ENCODE data around the gene CCNB1. TPM values are rescaled to one million over a fixed set of nuclear protein-coding genes. Genes with fewer than 3 reads are reported as not detected.
"Not testable (repeated sequence)": the region's sequence is repeated elsewhere in the genome, so short reads cannot be mapped to it uniquely, and the experiment has no call there.

Gene CCNB1
- 8.1 TPM for total RNA-seq

- peak; percentile 98 for DNase-seq (ENCODE audit: low spot score)
These were observed at the start of gene CCNB1 for GRCh38 chr5:69166686-69167492. Gene CCNB1 (plus strand): TSS chr5:69167150. CDS start chr5:69167263, 113 bp downstream.

DNA sequence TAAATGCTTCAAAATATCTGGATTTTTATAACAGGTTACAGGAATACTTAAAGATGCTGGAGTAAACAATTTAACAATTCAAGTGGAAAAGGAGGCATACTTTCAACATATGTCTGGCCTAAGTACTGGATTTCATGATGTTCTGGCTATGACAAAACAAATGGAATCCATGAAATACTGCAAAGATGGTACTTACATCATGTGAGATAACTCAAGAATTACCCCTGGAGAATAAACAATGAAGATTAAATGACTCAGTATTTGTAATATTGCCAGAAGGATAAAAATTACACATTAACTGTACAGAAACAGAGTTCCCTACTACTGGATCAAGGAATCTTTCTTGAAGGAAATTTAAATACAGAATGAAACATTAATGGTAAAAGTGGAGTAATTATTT is 37.5 kb upstream of the CCNB1 start:
- DNase-seq (ENCODE audit: low spot score): no peak

DNA sequence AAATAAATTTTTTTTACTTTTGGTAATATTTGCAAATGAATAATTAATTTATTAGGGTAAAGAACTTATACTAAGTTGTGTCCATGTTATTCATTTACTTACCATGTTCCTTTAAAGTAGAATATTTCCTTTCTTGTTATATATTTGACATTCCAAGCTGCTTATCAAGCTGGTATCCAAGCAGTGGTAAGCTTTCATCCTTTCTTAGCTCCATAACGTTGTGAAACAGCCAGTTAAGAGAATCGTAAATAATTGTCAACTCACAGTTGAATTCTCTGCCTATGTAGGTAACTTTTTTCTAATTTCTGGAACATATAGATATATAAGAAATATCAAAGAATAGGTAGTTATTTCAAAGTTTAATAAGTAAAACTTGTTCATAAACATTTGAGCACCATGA is 36.7 kb upstream of the CCNB1 start:
- DNase-seq (ENCODE audit: low spot score): no peak

DNA sequence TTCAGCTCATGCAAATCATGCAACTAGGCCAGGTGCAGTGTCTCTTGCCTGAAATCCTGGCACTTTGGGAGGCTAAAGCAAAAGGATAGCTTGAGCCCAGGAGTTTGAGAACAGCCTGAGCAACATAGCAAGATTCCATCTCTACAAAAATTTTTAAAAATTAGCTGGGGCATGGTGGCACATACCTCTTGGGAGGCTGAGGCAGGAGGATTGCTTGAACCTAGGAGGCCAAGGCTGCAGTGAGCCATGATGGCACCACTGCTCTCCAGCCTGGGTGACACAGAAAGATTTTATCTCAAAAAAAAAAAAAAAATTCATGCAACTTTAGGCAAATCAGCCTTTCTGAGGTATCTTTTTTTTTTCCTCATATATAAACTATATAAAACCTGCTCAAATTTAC is 35.6 kb upstream of the CCNB1 start:
- DNase-seq (ENCODE audit: low spot score): no peak

DNA sequence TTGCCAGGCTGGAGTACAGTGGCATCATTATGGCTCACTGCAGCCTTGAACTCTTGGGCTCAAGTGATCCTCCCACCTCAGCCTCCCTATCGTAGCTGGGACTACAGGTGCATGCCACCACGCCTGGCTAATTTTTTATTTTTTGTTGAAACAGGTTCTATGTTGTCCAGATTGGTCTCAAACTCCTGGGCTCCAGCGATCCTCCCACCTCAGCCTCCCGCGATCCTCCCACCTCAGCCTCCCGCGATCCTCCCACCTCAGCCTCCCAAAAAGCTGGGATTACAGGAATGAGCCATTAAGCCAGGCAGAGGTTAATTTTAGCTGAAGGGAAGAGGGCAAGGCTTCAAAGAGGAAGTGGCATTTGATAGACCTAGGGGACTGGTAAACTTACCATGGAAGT is 32.8 kb upstream of the CCNB1 start:
- no peak for DNase-seq (ENCODE audit: low spot score)

DNA sequence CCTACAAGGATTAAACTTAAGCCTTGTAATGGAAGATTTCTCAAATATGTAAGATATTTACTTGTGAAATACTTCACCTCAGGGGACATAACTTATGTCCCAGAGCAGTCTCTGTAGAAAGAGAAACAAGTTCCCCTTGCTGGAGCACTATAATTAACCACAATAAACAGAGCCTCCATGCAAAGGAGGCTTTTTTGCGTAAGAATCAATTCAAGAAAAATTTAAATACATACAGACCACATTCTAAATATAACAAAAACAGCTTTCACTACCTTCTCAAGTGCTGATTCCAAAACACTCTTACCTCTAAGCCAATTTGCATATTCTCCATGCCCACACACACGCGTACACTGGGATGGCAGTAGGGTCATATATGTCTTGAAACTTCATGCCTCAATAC is 30.7 kb upstream of the CCNB1 start:
- no peak for DNase-seq (ENCODE audit: low spot score)

DNA sequence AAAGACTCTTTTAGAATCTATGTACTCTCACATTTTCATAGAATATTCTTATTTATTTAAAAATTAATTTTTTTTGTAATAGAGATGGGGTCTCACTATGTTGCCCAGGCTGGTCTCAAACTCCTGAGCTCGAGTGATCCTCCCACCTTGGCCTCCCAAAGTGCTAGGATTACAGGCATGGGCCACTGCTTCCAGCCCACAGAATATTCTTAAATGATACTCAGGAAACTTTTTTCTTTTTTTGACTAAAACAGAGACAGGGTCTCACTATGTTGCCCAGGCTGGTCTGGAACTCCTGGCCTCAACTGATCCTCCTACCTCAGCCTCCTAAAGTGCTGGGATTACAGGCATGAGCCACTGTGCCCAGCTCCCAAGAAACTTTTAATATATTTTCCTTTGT is 29.7 kb upstream of the CCNB1 start:
- DNase-seq (ENCODE audit: low spot score): not testable (repeated sequence)

DNA sequence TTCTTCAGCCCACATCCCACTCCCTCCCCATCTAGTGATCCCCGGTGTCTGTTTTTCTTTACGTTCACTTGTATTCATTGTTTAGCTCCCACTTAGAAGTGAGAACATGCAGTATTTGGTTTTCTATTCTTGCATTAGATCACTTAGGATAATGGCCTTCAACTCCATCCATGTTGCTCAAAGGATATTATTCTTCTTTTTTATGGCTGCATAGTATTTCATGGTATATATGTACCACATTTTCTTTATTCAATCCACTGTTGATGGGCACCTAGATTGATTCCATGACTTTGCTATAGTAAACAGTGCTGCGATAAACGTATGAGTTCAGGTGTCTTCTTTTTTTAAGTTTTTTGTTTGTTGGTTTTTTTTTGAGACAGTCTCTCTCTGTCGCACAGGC is 29.1 kb upstream of the CCNB1 start:
- DNase-seq (ENCODE audit: low spot score): no peak

- no peak for DNase-seq (ENCODE audit: low spot score)
These were observed 28.2 kb upstream of the CCNB1 start for GRCh38 chr5:69138766-69139165.

- DNase-seq (ENCODE audit: low spot score): not testable (repeated sequence)
These were observed 26.7 kb upstream of the CCNB1 start for GRCh38 chr5:69140239-69140638.

DNA sequence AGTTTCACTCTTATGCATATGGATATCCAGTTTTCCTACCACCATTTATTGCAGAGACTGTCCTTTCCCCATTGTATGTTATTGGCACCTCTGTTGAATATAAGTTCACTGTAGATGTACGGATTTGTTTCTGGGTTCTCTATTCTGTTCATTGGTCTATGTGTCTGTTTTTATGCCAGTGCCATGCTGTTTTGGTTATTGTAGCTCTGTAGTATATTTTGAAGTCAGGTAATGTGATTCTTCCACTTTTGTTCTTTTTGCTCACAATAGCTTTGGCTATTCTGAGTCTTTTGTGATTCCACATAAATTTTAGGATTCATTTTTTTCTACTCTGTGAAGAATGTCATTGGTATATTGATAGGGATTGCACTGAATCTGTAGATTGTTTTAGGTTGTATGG is 26.1 kb upstream of the CCNB1 start:
- no peak for DNase-seq (ENCODE audit: low spot score)

GRCh38 chr5:69148576-69148975 is 18.4 kb upstream of the CCNB1 start:
- DNase-seq (ENCODE audit: low spot score): not testable (repeated sequence)

- no peak for DNase-seq (ENCODE audit: low spot score)
These were observed 17.8 kb upstream of the CCNB1 start for GRCh38 chr5:69148981-69149675.

GRCh38 chr5:69149676-69150010 is 17.3 kb upstream of the CCNB1 start:
- DNase-seq (ENCODE audit: low spot score): no peak

DNA sequence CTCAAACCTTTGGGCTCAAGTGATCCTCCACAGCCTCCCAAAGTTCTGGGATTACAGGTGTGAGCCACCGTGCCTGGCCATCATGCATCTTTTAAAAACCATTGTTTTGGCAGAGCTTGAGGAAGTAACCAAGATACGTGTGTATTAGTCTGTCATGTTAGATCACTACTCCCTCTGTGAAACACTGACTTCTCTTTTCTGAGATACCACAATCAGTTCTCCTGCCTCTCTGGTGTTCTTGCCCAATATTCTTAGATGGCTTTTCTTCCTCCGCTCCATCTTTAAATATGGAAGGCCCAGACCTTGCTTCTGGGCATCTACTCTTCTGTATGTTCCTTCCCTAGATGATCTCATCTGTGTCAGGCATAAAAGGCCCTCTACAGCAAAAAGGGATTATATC is 14.2 kb upstream of the CCNB1 start:
- no peak for DNase-seq (ENCODE audit: low spot score)

- DNase-seq (ENCODE audit: low spot score): no peak
These were observed 10.5 kb upstream of the CCNB1 start for GRCh38 chr5:69156456-69156855.

GRCh38 chr5:69158039-69158438 is 8.9 kb upstream of the CCNB1 start:
- DNase-seq (ENCODE audit: low spot score): no peak

- no peak for DNase-seq (ENCODE audit: low spot score)
These were observed 6.3 kb upstream of the CCNB1 start for GRCh38 chr5:69160651-69161050.

DNA sequence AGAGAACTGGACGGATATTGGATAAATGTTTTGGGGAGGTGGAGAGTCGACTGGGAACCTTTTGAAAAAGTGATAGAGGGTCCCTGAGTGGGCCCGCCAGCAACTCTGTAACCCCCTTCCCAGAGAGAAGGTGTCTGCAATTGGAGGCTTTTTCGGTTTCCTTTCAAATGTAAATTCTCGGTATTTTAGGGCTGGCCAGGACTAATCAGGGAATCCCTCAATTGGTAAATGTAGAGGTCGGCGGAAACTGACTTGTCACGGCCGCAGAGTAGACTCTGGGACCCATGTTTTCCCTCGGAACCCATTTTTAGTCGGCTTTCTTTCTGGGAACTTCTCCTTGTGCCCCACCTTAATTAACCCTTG is 524 bp downstream of the CCNB1 start:
- no peak for DNase-seq (ENCODE audit: low spot score)

- no peak for DNase-seq (ENCODE audit: low spot score)
These were observed 979 bp downstream of the CCNB1 start for GRCh38 chr5:69167929-69168328.

DNA sequence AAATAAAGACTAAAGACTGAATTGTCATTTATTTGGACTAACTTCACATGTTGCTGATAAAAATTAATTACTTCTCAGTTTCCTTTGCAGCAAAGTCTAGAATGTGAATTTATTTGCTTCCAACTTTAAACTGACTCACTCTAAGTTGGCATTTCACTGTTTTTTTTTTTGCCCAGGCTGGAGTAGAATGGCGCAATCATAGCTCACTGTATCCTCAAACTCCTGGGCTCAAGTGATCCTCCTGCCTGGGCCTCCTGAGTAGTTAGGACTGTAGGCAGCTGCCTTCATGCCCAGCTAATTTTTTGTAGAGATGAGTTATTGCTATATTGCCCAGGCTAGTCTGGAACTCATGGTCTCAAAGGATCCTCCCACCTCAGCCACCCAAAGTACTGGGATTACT is 3.5 kb downstream of the CCNB1 start:
- DNase-seq (ENCODE audit: low spot score): no peak

- no peak for DNase-seq (ENCODE audit: low spot score)
These were observed 4.0 kb downstream of the CCNB1 start for GRCh38 chr5:69170969-69171368.

DNA sequence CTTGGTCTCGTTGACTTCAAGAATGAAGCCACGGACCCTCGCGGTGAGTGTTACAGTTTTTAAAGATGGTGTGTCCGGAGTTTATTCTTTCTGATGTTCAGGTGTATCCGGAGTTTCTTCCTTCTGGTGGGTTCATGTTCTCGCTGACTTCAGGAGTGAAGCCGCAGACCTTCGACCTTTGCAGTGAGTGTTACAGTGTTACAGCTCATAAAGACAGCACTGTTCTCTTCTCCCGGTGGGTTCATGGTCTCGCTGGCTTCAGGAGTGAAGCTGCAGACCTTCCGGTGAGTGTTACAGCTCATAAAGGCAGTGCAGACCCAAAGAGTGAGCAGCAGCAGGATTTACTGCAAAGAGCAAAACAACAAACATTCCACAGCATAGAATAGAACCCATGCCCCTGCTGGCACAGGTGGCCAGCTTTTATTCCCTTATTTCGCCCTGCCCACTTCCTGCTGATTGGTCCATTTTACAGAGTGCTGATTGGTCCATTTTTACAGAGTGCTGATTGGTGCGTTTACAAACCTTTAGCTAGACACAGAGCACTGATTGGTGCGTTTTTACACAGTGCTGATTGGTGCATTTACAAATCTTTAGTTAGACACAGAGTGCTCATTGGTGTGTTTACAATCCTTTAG is 14.8 kb downstream of the CCNB1 start:
- DNase-seq (ENCODE audit: low spot score): not testable (repeated sequence)
